ENCODE measurements around the gene CHI3L2. TPM values are rescaled to one million over a fixed set of nuclear protein-coding genes. Genes with fewer than 3 reads are reported as not detected.

Gene CHI3L2
- total and polyA plus RNA-seq, 10 of the 15 experiments (the other 5 are each of a cell fraction or from before 2014, with no cell fraction given), result 37.1 to 508 (median 98.3) TPM

- TF ChIP-seq ZBTB11 (CRISPR knock-in tag; IDR thresholded peaks at IDR 0.05) (no peak), CEBPB (IDR thresholded peaks at IDR 0.05; ENCODE audit: borderline replicate concordance in 1 of 2, low read depth in 2 of 2, low read length in 2 of 2) (no peak), ESRRA (IDR thresholded peaks at IDR 0.05; ENCODE audit: low read length) (no peak), ZNF687 (IDR thresholded peaks at IDR 0.05) (peak; percentile 98), IRF5 (IDR thresholded peaks at IDR 0.05; ENCODE audit: borderline replicate concordance) (no peak), JUNB (IDR thresholded peaks at IDR 0.05) (no peak), IRF3 (IDR thresholded peaks at IDR 0.05) (no peak), MLLT1 (IDR thresholded peaks at IDR 0.05) (peak; percentile 99), RFX5 (IDR thresholded peaks at IDR 0.05; ENCODE audit: low read depth, low read length) (no peak), MEF2B (IDR thresholded peaks at IDR 0.05; ENCODE audit: partially characterized antibody, poor library complexity, severe bottlenecking) (peak; percentile 82), TBL1XR1 (IDR thresholded peaks at IDR 0.05; ENCODE audit: low read depth, low read length) (peak; percentile 53; the same call in 1 of the 2 replicates), NFIC (IDR thresholded peaks at IDR 0.05; ENCODE audit: low read depth, low read length) (no peak), SKIL (IDR thresholded peaks at IDR 0.05; ENCODE audit: low read depth, poor library complexity, severe bottlenecking) (peak; percentile 39)
These were observed 27.4 kb upstream of the CHI3L2 start, which contains the start of gene DENND2D (continued) for GRCh38 chr1:111199881-111200801.

All from GM12878 (cell line).